Left ventricle myocardium inferior (tissue), 1 donor: ENCODE data around the gene RALGDS. TPM values are rescaled to one million over a fixed set of nuclear protein-coding genes. Genes with fewer than 3 reads are reported as not detected.
A peak's percentile ranks its signal among the peaks of the same experiment; 100 is the strongest.

Source experiments
- DNase-seq: peaks from one replicate; pipeline ENCODE4 v3.0.0-alpha.2; 2020
- H3K27ac ChIP-seq: fragments of 200-600 bp; replicated peaks from 2 replicates; pipeline ENCODE4 v1.8.0; 2021
- H3K27me3 ChIP-seq: fragments of 200-600 bp; 2 replicates; pipeline ENCODE4 v1.8.0; 2021; ENCODE audit warnings: low read depth
- H3K36me3 ChIP-seq: fragments of 200-600 bp; 2 replicates; pipeline ENCODE4 v1.8.0; 2021
- H3K4me1 ChIP-seq: fragments of 200-600 bp; 2 replicates; pipeline ENCODE4 v1.8.0; 2021
- H3K4me3 ChIP-seq: fragments of 200-600 bp; 2 replicates; pipeline ENCODE4 v1.8.0; 2021; ENCODE audit warnings: mild to moderate bottlenecking, moderate library complexity
- H3K9me3 ChIP-seq: fragments of 200-600 bp; replicated peaks from 2 replicates; pipeline ENCODE4 v1.8.0; 2021
- CTCF ChIP-seq: fragments of 200-600 bp; IDR thresholded peaks from 2 replicates; pipeline ENCODE4 v1.8.0; 2021; ENCODE audit warnings: antibody characterized with exemption, mild to moderate bottlenecking, borderline replicate concordance
- intact Hi-C: fragments of 100-400 bp; cut with micrococcal nuclease; formaldehyde crosslinking; loops from one replicate; pipeline ENCODE4 v1.11.0; 2022
- total RNA-seq: library from RNA; stranded (reverse); fragmentation: NEBNext Ultra II Directional; extraction: Animal tissue kit (Norgen Biotek cat#: 25700); gene quantifications from one replicate; pipeline ENCODE4 v1.2.1, GENCODE V29; 2021
- donor health status: DM: no; HTN: yes; CAD: no; lungs with severe emphysema.

RALGDS gene
- total RNA-seq, 1 donor from 2014 or later, result 24.6 TPM

DNA sequence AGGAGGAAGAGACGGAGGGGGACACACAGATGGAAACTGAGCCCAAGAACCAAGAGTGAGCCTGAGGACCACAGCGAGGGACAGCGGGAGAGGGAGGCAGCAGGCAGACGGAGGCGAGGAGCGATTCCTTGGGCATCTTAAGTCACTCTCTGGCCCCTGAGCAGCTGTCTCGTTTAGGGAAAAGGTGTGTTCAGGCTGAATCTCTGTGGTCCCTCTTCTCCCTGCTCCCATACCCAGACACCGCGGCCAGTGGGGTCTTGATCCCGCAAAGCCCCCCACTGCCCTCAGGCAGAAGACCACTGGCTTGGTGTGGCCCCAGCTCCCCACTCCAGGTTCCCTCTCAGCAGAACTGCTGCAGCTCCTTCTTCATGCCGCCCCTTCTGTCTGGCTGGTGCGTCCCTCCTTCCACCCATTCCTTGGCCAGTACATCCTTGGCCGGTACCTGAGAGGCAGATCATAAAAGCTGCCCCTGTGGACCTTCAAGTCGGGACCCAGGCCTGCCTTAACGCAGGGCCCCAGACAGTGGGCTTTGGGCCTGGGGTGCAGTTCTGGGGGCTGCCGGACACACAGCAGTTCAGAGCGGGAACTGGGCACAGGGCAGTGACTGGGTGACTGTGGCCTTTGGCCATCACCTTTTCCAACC, 5.8 kb upstream of the RALGDS start:
- peak overlapping the region; percentile 52 for H3K4me3 ChIP-seq
- no peak for DNase-seq
- no peaks in the 10 kb centered on the region for H3K27me3 ChIP-seq
- H3K27ac ChIP-seq, result peak overlapping the region; percentile 78
- no peaks in the 10 kb centered on the region for H3K36me3 ChIP-seq
- peaks cover 86% of the 10 kb centered on the region for H3K4me1 ChIP-seq
- TF ChIP-seq CTCF, result no peak
- H3K9me3 ChIP-seq, result no peaks in the 10 kb centered on the region
- intact Hi-C loops, result no loop called here

DNA sequence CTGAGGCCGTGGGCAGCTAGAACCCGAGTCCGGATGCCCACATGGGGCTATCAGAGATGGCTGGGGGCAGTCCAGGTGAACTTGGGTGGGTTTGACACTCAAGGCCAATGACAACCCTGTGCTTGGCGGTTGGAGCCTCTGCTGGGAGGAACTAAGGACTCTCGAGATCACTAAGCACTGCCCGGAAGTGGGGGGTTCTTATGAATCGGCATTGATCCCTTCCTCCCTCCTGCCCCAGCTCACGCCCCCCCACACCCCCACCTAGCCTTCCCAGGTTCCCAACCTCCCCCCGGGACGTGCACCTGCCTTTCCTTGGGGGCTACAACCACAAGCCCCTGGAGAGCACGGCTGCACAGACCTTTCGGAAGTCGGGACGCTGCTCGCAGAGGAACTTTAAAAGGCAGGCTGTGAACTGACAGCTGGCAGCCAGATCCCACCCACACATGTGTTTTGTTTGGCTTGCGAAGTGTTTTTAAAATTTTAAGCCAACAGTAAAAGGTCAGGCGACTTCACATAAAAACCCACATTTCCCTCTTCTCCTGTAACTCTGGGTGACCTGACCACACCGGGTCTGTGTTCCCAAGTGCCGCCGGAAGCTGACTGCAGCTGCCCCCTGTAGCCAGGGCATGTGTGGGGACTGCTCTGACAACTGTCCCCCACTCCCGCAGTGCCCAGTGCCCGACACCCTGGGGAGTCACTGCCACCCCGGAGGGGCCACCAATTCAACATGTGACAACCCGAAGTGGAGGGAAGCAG, 5.1 kb upstream of the RALGDS start:
- Histone ChIP-seq H3K4me1 (peaks cover 85% of the 10 kb centered on the region), H3K27me3 (no peaks in the 10 kb centered on the region), H3K36me3 (no peaks in the 10 kb centered on the region), H3K9me3 (no peaks in the 10 kb centered on the region), H3K27ac (peak overlapping the region; percentile 78), H3K4me3 (peak overlapping the region; percentile 52)
- no peak for DNase-seq
- intact Hi-C loops, result no loop called here
- no peak for TF ChIP-seq CTCF

GRCh38 chr9:133124907-133125275, 3.9 kb upstream of the RALGDS start:
- TF ChIP-seq CTCF, result no peak
- intact Hi-C loops, result no loop called here
- H3K9me3 ChIP-seq, result no peaks in the 10 kb centered on the region
- H3K4me3 ChIP-seq, result no peak overlapping the region
- H3K4me1 ChIP-seq, result peaks cover 88% of the 10 kb centered on the region
- no peak for DNase-seq
- H3K36me3 ChIP-seq, result no peaks in the 10 kb centered on the region
- peak overlapping the region; percentile 46 for H3K27ac ChIP-seq
- no peaks in the 10 kb centered on the region for H3K27me3 ChIP-seq

DNA sequence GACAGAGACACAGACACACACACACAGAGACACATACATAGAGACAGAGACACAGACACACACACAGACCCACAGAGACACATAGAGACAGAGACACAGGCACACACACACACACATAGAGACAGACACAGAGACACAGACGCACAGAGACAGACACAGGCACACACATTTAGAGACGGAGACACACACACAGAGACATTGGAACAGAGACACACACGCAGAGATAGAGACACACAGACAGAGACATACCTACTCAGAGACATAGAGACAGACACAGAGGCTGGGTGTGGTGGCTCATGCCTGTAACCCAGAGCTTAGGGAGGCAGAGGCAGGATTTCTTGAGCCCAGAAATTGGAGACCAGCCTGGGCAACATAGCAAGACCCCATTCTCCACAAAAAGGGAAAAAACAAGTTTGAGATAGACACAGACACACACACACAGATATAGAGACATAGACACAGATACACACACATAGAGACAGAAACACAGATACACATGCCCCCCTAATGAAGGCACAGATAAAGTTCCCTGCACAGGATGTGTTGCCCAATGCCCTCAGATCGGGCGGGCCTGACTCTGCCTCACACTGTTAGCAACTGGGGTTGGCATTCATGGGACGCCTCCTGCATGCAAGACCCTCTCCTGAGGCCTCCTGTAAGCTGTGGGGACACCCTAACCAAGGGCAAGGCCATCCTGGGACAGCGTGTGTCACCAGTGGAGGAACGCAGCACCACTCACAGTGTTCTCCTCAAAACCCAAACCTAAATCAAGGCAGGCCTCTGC, 3.3 kb upstream of the RALGDS start:
- DNase-seq, result no peak
- no peaks in the 10 kb centered on the region for H3K27me3 ChIP-seq
- no peaks in the 10 kb centered on the region for H3K9me3 ChIP-seq
- TF ChIP-seq CTCF, result no peak
- no peaks in the 10 kb centered on the region for H3K36me3 ChIP-seq
- H3K27ac ChIP-seq, result peak overlapping the region; percentile 46
- H3K4me3 ChIP-seq, result no peak overlapping the region
- peaks cover 88% of the 10 kb centered on the region for H3K4me1 ChIP-seq
- intact Hi-C loops, result no loop called here

GRCh38 chr9:133122935-133123611, 2.0 kb upstream of the RALGDS start:
- Histone ChIP-seq H3K27ac (peak overlapping the region; percentile 95), H3K27me3 (no peaks in the 10 kb centered on the region), H3K4me1 (peaks cover 88% of the 10 kb centered on the region), H3K36me3 (no peaks in the 10 kb centered on the region), H3K9me3 (no peaks in the 10 kb centered on the region), H3K4me3 (no peak overlapping the region)
- intact Hi-C loops, result no loop called here
- no peak for TF ChIP-seq CTCF
- peak; percentile 59 for DNase-seq
